AG04449 (cell line): ENCODE data around the gene EIF5A.

Experiments used
- CTCF ChIA-PET: fragments of 350-600 bp; formaldehyde crosslinking; extraction: SDS; loops from one replicate; lab custom pipeline; 2021; ENCODE audit warnings: antibody characterized with exemption; lab: Yijun Ruan, JAX
- POLR2A ChIA-PET: fragments of 400-600, 350-600 bp; formaldehyde crosslinking; extraction: SDS; loops from one replicate; lab custom pipeline; 2020; ENCODE audit warnings: antibody characterized with exemption, inconsistent platforms; lab: Yijun Ruan, JAX
- DNase-seq: peaks from one replicate; pipeline ENCODE4 v3.0.0-alpha.2; 2010; ENCODE audit warnings: low read depth, low spot score
- H3K4me3 ChIP-seq: 2 replicates; pipeline ENCODE4 v1.5.1; 2011; ENCODE audit warnings: low read depth, mild to moderate bottlenecking, control low read depth, low read length
- CTCF ChIP-seq: IDR thresholded peaks from one replicate; pipeline ENCODE4 v1.5.1; 2011; ENCODE audit warnings: mild to moderate bottlenecking, moderate library complexity, low read length, control low read depth, inconsistent platforms; ENCODE audit not compliant: insufficient read depth; ENCODE audit errors: missing control alignments

The EIF5A gene

GRCh38 chr17:7322520-7323194 is 15.2 kb downstream of the EIF5A start:
- ChIA-PET CTCF (interaction anchor here (1.4 to 4.9 kb wide), 5 partner anchors 7 to 238 kb away, joined by 4 to 39 read pairs (median 20); partner anchors contain the start of genes GPS2 and SENP3), POLR2A (no interaction called here)
- TF ChIP-seq CTCF = no peak
- no peak overlapping the region for H3K4me3 ChIP-seq
- no peak for DNase-seq

GRCh38 chr17:7323731-7324437 is 16.5 kb downstream of the EIF5A start:
- no peak overlapping the region for H3K4me3 ChIP-seq
- DNase-seq = no peak
- peak; percentile 89 for TF ChIP-seq CTCF
- POLR2A ChIA-PET = interaction anchor here (0.5 to 1.1 kb wide), 2 partner anchors 234 to 251 kb away, joined by 3 read pairs; no protein-coding TSS in a partner anchor
- CTCF ChIA-PET = interaction anchor here (0.8 to 4.9 kb wide), 11 partner anchors 9 to 363 kb away, joined by 3 to 39 read pairs (median 4); partner anchors contain the start of genes ACAP1, GPS2, SENP3 and SLC16A13

- CTCF ChIA-PET = interaction anchor here (0.6 to 4.9 kb wide), 15 partner anchors 9 to 362 kb away, joined by 3 to 39 read pairs (median 4); partner anchors contain the start of genes ACAP1, GPS2, SENP3 and SLC16A13
- DNase-seq = no peak
- TF ChIP-seq CTCF = no peak
- no peak overlapping the region for H3K4me3 ChIP-seq
- POLR2A ChIA-PET = interaction anchor here (1.1 kb wide), 1 partner anchor 251 kb away, joined by 3 read pairs; no protein-coding TSS in a partner anchor
These were observed 17.0 kb downstream of the EIF5A start for GRCh38 chr17:7324438-7324779.

- CTCF ChIA-PET = interaction anchor here (0.6 to 4.9 kb wide), 15 partner anchors 9 to 362 kb away, joined by 3 to 39 read pairs (median 4); partner anchors contain the start of genes ACAP1, GPS2, SENP3 and SLC16A13
- TF ChIP-seq CTCF = no peak
- POLR2A ChIA-PET = interaction anchor here (1.1 kb wide), 1 partner anchor 250 kb away, joined by 3 read pairs; no protein-coding TSS in a partner anchor
- H3K4me3 ChIP-seq = no peak overlapping the region
- no peak for DNase-seq
These were observed 17.7 kb downstream of the EIF5A start for GRCh38 chr17:7325031-7325528.

- no peak overlapping the region for H3K4me3 ChIP-seq
- ChIA-PET POLR2A (no interaction called here), CTCF (interaction anchor here (1.3 to 4.9 kb wide), 6 partner anchors 10 to 263 kb away, joined by 3 to 39 read pairs (median 19); partner anchors contain the start of genes ACAP1, GPS2 and SENP3)
- no peak for TF ChIP-seq CTCF
- no peak for DNase-seq
These were observed 18.8 kb downstream of the EIF5A start for GRCh38 chr17:7326186-7326585.

- POLR2A ChIA-PET = no interaction called here
- CTCF ChIA-PET = interaction anchor here (1.0 to 4.9 kb wide), 6 partner anchors 9 to 234 kb away, joined by 3 to 39 read pairs (median 19); partner anchors contain the start of genes ACAP1, GPS2 and SENP3
- no peak for TF ChIP-seq CTCF
- no peak overlapping the region for H3K4me3 ChIP-seq
- DNase-seq = no peak
These were observed 19.6 kb downstream of the EIF5A start for GRCh38 chr17:7327056-7327455.
